ENCODE data around the gene PHF21A. TPM values are rescaled to one million over a fixed set of nuclear protein-coding genes. Genes with fewer than 3 reads are reported as not detected.

The PHF21A gene
- total RNA-seq, 1 donor from 2014 or later = 69.3 TPM

DNA sequence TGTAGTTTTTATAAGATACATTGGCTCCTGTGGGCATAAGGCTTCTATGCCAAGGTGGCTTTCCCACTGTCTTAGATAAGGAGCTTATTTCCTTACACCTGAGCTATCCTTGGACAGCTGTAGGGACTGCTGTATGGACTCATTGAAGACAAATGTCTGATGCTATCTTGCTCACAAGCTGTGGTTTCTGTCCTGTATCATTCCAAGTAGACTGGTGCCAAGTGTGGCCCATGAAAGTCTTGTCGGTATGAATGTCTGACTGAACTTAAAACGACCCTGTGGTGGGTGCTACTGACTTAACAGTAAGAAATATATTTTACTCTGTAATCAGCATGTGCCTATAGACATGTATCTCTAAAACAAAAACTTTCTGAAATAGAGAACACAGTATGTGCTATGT, 153.7 kb downstream of the PHF21A start:
- Histone ChIP-seq H3K36me3 (ENCODE audit: insufficient read depth, low read length) (peaks cover 20% of the 10 kb centered on the region), H3K4me3 (ENCODE audit: insufficient read depth, low read depth, low read length) (no peak overlapping the region), H3K27ac (ENCODE audit: low read depth, low read length) (no peak overlapping the region), H3K9ac (ENCODE audit: low read length) (no peak overlapping the region), H3K79me2 (ENCODE audit: insufficient read depth, low read length) (no peaks in the 10 kb centered on the region), H3K4me2 (ENCODE audit: low read length) (no peak overlapping the region), H4K20me1 (ENCODE audit: insufficient read depth, low read length) (no peaks in the 10 kb centered on the region), H3K9me3 (ENCODE audit: insufficient read depth, low read depth, low read length) (no peaks in the 10 kb centered on the region), H2AFZ (ENCODE audit: low read depth, low read length) (no peak overlapping the region), H3K27me3 (ENCODE audit: insufficient read depth, low read length) (no peaks in the 10 kb centered on the region), H3K4me1 (ENCODE audit: insufficient read depth, low read length) (no peaks in the 10 kb centered on the region)
- Mint-ChIP-seq H3K4me3 (ENCODE audit: unreplicated experiment) (no peak overlapping the region), H3K9me3 (ENCODE audit: unreplicated experiment) (no peaks in the 10 kb centered on the region), H3K27me3 (ENCODE audit: low read depth, unreplicated experiment) (no peaks in the 10 kb centered on the region), H3K36me3 (ENCODE audit: low read depth, unreplicated experiment) (peaks cover 11% of the 10 kb centered on the region), H3K27ac (ENCODE audit: unreplicated experiment) (no peak overlapping the region), H3K4me1 (ENCODE audit: low read depth, unreplicated experiment) (peaks cover 12% of the 10 kb centered on the region)
- DNase-seq (ENCODE audit: low read depth) (peak; percentile 57), FAIRE-seq (no peak)
- TF ChIP-seq, protein P1, sequence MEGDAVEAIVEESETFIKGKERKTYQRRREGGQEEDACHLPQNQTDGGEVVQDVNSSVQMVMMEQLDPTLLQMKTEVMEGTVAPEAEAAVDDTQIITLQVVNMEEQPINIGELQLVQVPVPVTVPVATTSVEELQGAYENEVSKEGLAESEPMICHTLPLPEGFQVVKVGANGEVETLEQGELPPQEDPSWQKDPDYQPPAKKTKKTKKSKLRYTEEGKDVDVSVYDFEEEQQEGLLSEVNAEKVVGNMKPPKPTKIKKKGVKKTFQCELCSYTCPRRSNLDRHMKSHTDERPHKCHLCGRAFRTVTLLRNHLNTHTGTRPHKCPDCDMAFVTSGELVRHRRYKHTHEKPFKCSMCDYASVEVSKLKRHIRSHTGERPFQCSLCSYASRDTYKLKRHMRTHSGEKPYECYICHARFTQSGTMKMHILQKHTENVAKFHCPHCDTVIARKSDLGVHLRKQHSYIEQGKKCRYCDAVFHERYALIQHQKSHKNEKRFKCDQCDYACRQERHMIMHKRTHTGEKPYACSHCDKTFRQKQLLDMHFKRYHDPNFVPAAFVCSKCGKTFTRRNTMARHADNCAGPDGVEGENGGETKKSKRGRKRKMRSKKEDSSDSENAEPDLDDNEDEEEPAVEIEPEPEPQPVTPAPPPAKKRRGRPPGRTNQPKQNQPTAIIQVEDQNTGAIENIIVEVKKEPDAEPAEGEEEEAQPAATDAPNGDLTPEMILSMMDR (IDR thresholded peaks at IDR 0.05; ENCODE audit: insufficient read depth, low read depth, low read length) = no peak
- no peak for TF ChIP-seq EZH2 (IDR thresholded peaks at IDR 0.05; ENCODE audit: insufficient read depth, low read length)

DNA sequence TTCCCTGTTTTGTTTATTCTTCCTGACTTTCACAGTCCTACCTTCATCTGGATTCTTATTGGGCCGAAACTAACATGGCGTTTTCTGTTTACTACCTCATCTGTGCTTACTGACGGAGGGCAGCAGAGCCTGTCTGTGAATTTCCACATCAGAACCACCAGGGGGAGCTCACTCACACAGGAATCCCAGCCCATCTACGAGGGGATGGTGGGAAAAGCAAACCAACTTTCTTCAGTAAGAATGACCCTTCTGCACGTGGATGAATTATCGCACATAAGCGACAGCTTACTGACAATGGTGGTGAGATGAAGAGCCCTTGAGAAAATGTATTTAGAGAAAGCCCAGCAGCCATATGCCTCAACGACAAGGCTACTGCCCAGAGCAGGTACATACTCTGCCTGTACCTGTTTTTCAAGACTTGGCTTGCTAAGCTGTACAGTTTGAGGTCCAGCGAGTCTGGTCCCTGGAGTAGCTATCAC, 156.3 kb downstream of the PHF21A start:
- Mint-ChIP-seq H3K9me3 (ENCODE audit: unreplicated experiment) (no peaks in the 10 kb centered on the region), H3K4me1 (ENCODE audit: low read depth, unreplicated experiment) (peaks cover 5% of the 10 kb centered on the region), H3K36me3 (ENCODE audit: low read depth, unreplicated experiment) (peaks cover 16% of the 10 kb centered on the region), H3K27me3 (ENCODE audit: low read depth, unreplicated experiment) (no peaks in the 10 kb centered on the region), H3K27ac (ENCODE audit: unreplicated experiment) (no peak overlapping the region), H3K4me3 (ENCODE audit: unreplicated experiment) (no peak overlapping the region)
- H3K4me3 ChIP-seq (ENCODE audit: insufficient read depth, low read depth, low read length) = no peak overlapping the region
- H3K4me2 ChIP-seq (ENCODE audit: low read length) = peak overlapping the region; percentile 34
- no peak overlapping the region for H2AFZ ChIP-seq (ENCODE audit: low read depth, low read length)
- no peaks in the 10 kb centered on the region for H4K20me1 ChIP-seq (ENCODE audit: insufficient read depth, low read length)
- no peaks in the 10 kb centered on the region for H3K9me3 ChIP-seq (ENCODE audit: insufficient read depth, low read depth, low read length)
- peaks cover 17% of the 10 kb centered on the region for H3K36me3 ChIP-seq (ENCODE audit: insufficient read depth, low read length)
- DNase-seq (ENCODE audit: low read depth) (peak; percentile 49), FAIRE-seq (peak; percentile 79)
- no peaks in the 10 kb centered on the region for H3K79me2 ChIP-seq (ENCODE audit: insufficient read depth, low read length)
- H3K4me1 ChIP-seq (ENCODE audit: insufficient read depth, low read length) = no peaks in the 10 kb centered on the region
- TF ChIP-seq, protein P1 (IDR thresholded peaks at IDR 0.05; ENCODE audit: insufficient read depth, low read depth, low read length) = peak; percentile 95
- no peak for TF ChIP-seq EZH2 (IDR thresholded peaks at IDR 0.05; ENCODE audit: insufficient read depth, low read length)
- H3K27me3 ChIP-seq (ENCODE audit: insufficient read depth, low read length) = no peaks in the 10 kb centered on the region
- H3K27ac ChIP-seq (ENCODE audit: low read depth, low read length) = peak overlapping the region; percentile 1
- H3K9ac ChIP-seq (ENCODE audit: low read length) = peak overlapping the region; percentile 41

DNA sequence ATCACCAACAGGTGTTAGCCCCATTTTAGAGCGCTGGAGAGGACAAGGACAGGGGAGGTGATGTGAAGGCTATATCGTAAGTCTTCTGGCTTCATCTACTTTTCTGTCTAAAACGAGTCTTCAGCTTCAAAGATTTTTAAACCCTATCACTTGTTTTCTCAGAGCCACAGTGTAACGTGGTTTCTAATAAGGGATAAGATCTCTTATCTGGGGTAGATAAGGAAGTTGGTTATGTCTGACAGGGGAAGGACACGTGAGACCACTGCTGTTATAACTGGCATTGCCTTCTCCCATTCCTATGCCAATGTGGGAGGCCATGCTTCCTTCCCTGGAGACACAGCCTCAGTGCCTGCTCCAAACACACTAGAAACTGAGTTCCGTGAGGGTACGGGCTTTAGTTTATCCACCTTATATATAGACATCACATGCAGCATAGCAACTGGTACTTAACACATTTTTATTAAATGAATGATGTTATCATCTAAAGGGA, 159.5 kb downstream of the PHF21A start:
- peaks cover 13% of the 10 kb centered on the region for H3K36me3 Mint-ChIP-seq (ENCODE audit: low read depth, unreplicated experiment)
- H4K20me1 ChIP-seq (ENCODE audit: insufficient read depth, low read length) = no peaks in the 10 kb centered on the region
- no peaks in the 10 kb centered on the region for H3K4me1 Mint-ChIP-seq (ENCODE audit: low read depth, unreplicated experiment)
- no peak overlapping the region for H2AFZ ChIP-seq (ENCODE audit: low read depth, low read length)
- H3K9me3 Mint-ChIP-seq (ENCODE audit: unreplicated experiment) = no peaks in the 10 kb centered on the region
- H3K9me3 ChIP-seq (ENCODE audit: insufficient read depth, low read depth, low read length) = no peaks in the 10 kb centered on the region
- no peaks in the 10 kb centered on the region for H3K27me3 ChIP-seq (ENCODE audit: insufficient read depth, low read length)
- no peaks in the 10 kb centered on the region for H3K4me1 ChIP-seq (ENCODE audit: insufficient read depth, low read length)
- H3K36me3 ChIP-seq (ENCODE audit: insufficient read depth, low read length) = peaks cover 6% of the 10 kb centered on the region
- no peak overlapping the region for H3K9ac ChIP-seq (ENCODE audit: low read length)
- H3K79me2 ChIP-seq (ENCODE audit: insufficient read depth, low read length) = no peaks in the 10 kb centered on the region
- no peak overlapping the region for H3K27ac Mint-ChIP-seq (ENCODE audit: unreplicated experiment)
- no peak overlapping the region for H3K4me3 ChIP-seq (ENCODE audit: insufficient read depth, low read depth, low read length)
- no peak overlapping the region for H3K27ac ChIP-seq (ENCODE audit: low read depth, low read length)
- TF ChIP-seq, protein P1 (IDR thresholded peaks at IDR 0.05; ENCODE audit: insufficient read depth, low read depth, low read length) = no peak
- TF ChIP-seq EZH2 (IDR thresholded peaks at IDR 0.05; ENCODE audit: insufficient read depth, low read length) = no peak
- H3K27me3 Mint-ChIP-seq (ENCODE audit: low read depth, unreplicated experiment) = no peaks in the 10 kb centered on the region
- FAIRE-seq = no peak
- H3K4me2 ChIP-seq (ENCODE audit: low read length) = no peak overlapping the region
- H3K4me3 Mint-ChIP-seq (ENCODE audit: unreplicated experiment) = no peak overlapping the region
- no peak for DNase-seq (ENCODE audit: low read depth)

Data from astrocyte (in vitro differentiated cells and primary cell).